ENCODE measurements around the gene CLEC11A. TPM values are rescaled to one million over a fixed set of nuclear protein-coding genes. Genes with fewer than 3 reads are reported as not detected.

The CLEC11A gene
- total RNA-seq, 1 donor from 2014 or later = 0.38 TPM

DNA sequence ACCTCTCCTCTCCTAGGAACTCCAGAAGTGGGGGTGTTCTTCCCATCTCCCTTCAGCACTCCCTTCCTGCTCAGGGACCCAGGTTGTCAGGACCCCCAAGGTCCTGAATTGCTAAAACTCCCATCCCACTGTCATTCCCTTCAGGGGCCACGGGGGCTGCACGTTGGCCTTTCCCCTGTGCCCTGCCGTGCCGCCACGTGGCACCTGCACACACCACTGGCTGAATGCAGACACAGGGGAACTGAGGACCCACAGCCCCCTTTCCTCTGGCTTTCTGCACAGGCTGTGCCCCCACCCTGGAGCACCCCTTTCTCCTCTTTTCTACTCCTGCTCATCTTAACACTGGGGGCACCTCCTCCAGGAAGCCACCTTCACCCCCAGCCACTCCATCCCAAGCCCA, 12.6 kb upstream of the CLEC11A start:
- H3K27me3 Mint-ChIP-seq = peaks cover 41% of the 10 kb centered on the region
- POLR2A ChIA-PET = no interaction called here
- CTCF ChIA-PET = no interaction called here
- H3K4me3 Mint-ChIP-seq = no peak overlapping the region
- peaks cover 3% of the 10 kb centered on the region for H3K4me1 Mint-ChIP-seq
- no peak overlapping the region for H3K27ac Mint-ChIP-seq
- TF ChIP-seq, protein P1, sequence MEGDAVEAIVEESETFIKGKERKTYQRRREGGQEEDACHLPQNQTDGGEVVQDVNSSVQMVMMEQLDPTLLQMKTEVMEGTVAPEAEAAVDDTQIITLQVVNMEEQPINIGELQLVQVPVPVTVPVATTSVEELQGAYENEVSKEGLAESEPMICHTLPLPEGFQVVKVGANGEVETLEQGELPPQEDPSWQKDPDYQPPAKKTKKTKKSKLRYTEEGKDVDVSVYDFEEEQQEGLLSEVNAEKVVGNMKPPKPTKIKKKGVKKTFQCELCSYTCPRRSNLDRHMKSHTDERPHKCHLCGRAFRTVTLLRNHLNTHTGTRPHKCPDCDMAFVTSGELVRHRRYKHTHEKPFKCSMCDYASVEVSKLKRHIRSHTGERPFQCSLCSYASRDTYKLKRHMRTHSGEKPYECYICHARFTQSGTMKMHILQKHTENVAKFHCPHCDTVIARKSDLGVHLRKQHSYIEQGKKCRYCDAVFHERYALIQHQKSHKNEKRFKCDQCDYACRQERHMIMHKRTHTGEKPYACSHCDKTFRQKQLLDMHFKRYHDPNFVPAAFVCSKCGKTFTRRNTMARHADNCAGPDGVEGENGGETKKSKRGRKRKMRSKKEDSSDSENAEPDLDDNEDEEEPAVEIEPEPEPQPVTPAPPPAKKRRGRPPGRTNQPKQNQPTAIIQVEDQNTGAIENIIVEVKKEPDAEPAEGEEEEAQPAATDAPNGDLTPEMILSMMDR (IDR thresholded peaks at IDR 0.05) = no peak
- no peaks in the 10 kb centered on the region for H3K9me3 Mint-ChIP-seq
- DNase-seq (no peak), ATAC-seq (ENCODE audit: low read depth) (no peak)
- no peaks in the 10 kb centered on the region for H3K36me3 Mint-ChIP-seq (ENCODE audit: low read depth)
- intact Hi-C loops (cut with micrococcal nuclease) = no loop called here

DNA sequence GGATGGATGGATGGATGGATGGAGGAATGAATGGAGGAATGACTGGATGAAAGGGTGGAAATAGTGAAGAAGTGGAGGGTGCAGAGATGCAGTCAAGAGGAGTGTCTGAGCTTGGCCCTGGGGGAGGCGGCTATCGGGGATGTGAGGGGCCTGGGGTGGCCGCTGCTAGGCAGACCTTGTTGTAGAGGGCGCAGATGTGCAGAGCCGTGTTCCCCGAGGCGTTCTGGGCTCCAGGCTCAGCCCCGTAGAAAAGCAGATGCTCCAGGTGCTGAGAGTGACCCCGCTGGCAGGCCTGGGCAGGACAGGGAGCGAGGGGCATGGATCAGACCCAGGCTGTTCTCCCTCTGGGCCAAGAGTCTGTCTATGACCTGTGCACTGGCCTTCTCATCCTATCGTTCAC, 12.0 kb upstream of the CLEC11A start:
- ATAC-seq (ENCODE audit: low read depth) = no peak
- DNase-seq = no peak
- Mint-ChIP-seq H3K4me1 (peaks cover 2% of the 10 kb centered on the region), H3K27me3 (peaks cover 44% of the 10 kb centered on the region), H3K36me3 (ENCODE audit: low read depth) (no peaks in the 10 kb centered on the region), H3K4me3 (no peak overlapping the region), H3K9me3 (no peaks in the 10 kb centered on the region), H3K27ac (no peak overlapping the region)
- ChIA-PET POLR2A (no interaction called here), CTCF (no interaction called here)
- TF ChIP-seq, protein P1 (IDR thresholded peaks at IDR 0.05) = no peak
- intact Hi-C loops (cut with micrococcal nuclease) = no loop called here

DNA sequence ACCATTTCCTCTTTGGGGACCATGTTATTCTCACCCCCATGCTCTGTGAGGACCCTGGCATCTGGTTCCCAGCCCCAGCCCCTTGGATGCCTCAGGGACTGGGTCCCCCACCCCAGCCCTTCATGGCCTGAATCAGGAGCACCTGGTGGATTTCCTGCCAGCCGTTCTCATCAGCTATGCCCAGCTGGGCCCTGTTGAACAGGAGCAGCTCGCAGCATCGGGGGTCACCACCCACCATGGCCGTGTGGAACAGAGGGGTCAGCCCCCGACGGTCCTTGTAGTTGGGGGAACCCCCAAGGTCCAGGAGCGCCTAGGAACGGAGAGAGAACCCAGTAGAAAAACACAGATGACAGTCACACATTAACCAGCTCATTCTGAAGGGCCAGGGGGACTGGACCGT, 11.4 kb upstream of the CLEC11A start:
- ChIA-PET CTCF (no interaction called here), POLR2A (no interaction called here)
- DNase-seq (no peak), ATAC-seq (ENCODE audit: low read depth) (no peak)
- Mint-ChIP-seq H3K4me3 (no peak overlapping the region), H3K36me3 (ENCODE audit: low read depth) (no peaks in the 10 kb centered on the region), H3K27ac (no peak overlapping the region), H3K9me3 (no peaks in the 10 kb centered on the region), H3K27me3 (peaks cover 44% of the 10 kb centered on the region), H3K4me1 (peaks cover 2% of the 10 kb centered on the region)
- TF ChIP-seq, protein P1 (IDR thresholded peaks at IDR 0.05) = no peak
- intact Hi-C loops (cut with micrococcal nuclease) = no loop called here

DNA sequence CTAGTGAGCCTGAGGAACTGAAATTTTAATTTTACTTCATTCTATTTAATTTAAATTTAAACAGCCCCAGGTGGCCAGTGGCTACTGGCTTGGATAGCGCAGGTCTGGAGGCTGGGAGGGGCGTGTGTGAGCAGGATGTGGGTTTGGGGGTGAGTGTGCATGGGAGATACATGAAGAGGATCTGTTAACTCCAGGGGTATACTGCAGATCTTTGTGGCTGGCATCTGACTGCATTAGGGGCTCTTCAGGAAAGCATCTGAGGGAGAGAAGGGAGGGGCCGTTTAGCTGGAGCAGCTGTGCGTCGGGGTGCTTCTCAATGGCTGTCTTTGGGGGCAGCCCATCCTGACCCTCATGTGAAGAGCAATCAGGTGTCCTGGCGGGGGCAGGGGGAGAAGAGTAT, 10.3 kb upstream of the CLEC11A start:
- ChIA-PET POLR2A (no interaction called here), CTCF (no interaction called here)
- H3K27me3 Mint-ChIP-seq = peaks cover 53% of the 10 kb centered on the region
- no peaks in the 10 kb centered on the region for H3K36me3 Mint-ChIP-seq (ENCODE audit: low read depth)
- ATAC-seq (ENCODE audit: low read depth) = no peak
- no peak for DNase-seq
- peaks cover 10% of the 10 kb centered on the region for H3K4me1 Mint-ChIP-seq
- no peaks in the 10 kb centered on the region for H3K9me3 Mint-ChIP-seq
- H3K4me3 Mint-ChIP-seq = no peak overlapping the region
- TF ChIP-seq, protein P1 (IDR thresholded peaks at IDR 0.05) = no peak
- intact Hi-C loops (cut with micrococcal nuclease) = no loop called here
- no peak overlapping the region for H3K27ac Mint-ChIP-seq

DNA sequence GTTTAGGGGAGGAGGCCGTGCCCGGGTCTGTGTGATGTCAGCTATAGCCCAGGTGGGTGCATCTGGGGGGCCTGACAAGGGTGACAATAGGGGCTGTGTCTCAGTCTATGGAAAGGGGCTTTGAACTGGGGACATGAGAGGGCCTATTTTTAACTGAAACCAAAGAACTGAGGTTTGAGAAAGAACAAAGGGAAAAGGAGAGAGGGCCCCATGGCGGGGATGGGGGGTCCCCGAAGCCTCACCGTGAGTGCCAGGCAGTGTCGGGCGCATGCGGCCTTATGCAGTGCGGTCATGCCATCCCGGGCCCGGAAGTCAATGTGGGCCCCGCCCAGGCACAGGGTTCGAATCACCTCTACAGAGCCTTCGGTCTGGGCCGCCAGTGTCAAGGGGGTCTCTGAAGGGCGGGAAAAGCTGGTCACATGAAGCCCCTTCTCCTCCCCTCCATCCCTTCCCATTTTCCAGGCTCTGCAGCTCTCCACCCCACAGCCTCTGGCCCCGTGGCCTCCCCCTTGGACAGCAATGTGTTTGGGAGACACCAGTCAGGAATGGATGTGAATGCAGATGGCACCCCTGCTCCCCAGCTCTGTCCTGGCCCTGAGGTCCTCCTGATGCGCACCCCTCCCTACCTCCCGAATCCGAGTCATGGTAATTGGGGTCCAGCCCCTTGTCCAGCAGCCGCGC, 9.5 kb upstream of the CLEC11A start:
- no peak for ATAC-seq (ENCODE audit: low read depth)
- ChIA-PET POLR2A (no interaction called here), CTCF (no interaction called here)
- Mint-ChIP-seq H3K27me3 (peaks cover 53% of the 10 kb centered on the region), H3K4me1 (peaks cover 13% of the 10 kb centered on the region), H3K4me3 (no peak overlapping the region), H3K27ac (no peak overlapping the region), H3K9me3 (no peaks in the 10 kb centered on the region), H3K36me3 (ENCODE audit: low read depth) (no peaks in the 10 kb centered on the region)
- intact Hi-C loops (cut with micrococcal nuclease) = no loop called here
- no peak for DNase-seq
- TF ChIP-seq, protein P1 (IDR thresholded peaks at IDR 0.05) = no peak

Data from activated B cell treated with CpG ODN at 0.5 μM for 24 hours (primary cell).